Measurements from ENCODE around the gene LONRF3. TPM values are rescaled to one million over a fixed set of nuclear protein-coding genes. Genes with fewer than 3 reads are reported as not detected.

LONRF3 gene
- total and polyA plus RNA-seq, 2 of the 8 experiments (the other 6 are each of a cell fraction or from before 2014, with no cell fraction given): 0.11 TPM; not detected in 1

- WGBS, 2 experiments (ENCODE audit: extremely low coverage in 1 of 2, insufficient coverage in 1 of 2, insufficient read length in 1 of 2, insufficient replicate concordance in 2 of 2, low coverage in 1 of 2, low lambda C conversion rate in 2 of 2, missing lambda C conversion rate in 1 of 2): 72% methylated on average over 2 of the region's 2 CpGs; no CpG with 5 or more reads in 1 of the 2 experiments
- Histone ChIP-seq H3K27me3 (replicated peaks in 1 of 4; ENCODE audit: control insufficient read depth in 3 of 4, extremely low read depth in 1 of 4, insufficient read depth in 3 of 4, low read length in 3 of 4) (peaks cover 8 to 30% (median 18%) of the 10 kb centered on the region in 4 experiments), H3K4me1 (replicated peaks in 1 of 4; ENCODE audit: control insufficient read depth in 3 of 4, insufficient read depth in 4 of 4, low read length in 3 of 4) (no peaks in the 10 kb centered on the region), H3K27ac (ENCODE audit: low read depth, low read length) (no peak overlapping the region), H4K91ac (replicated peaks; ENCODE audit: insufficient read length, low read length) (no peak overlapping the region), H2BK20ac (ENCODE audit: low read length) (no peak overlapping the region), H3K56ac (replicated peaks; ENCODE audit: insufficient read length, low read depth, low read length) (no peak overlapping the region), H3K18ac (ENCODE audit: extremely low read depth, low read length) (no peak overlapping the region), H2AK5ac (ENCODE audit: low read depth, low read length) (no peak overlapping the region), H2BK5ac (ENCODE audit: low read depth, low read length) (no peak overlapping the region), H4K20me1 (replicated peaks in 1 of 2; ENCODE audit: control insufficient read depth in 1 of 2, insufficient read depth in 2 of 2, low read length in 2 of 2) (no peaks in the 10 kb centered on the region), H3K79me2 (ENCODE audit: control insufficient read depth in 1 of 2, insufficient read depth in 2 of 2, low read length in 2 of 2) (no peaks in the 10 kb centered on the region), H2BK120ac (replicated peaks; ENCODE audit: low read depth, low read length) (no peak overlapping the region), H3K14ac (ENCODE audit: insufficient read length) (no peak overlapping the region), H2BK12ac (ENCODE audit: low read depth, low read length) (no peak overlapping the region), H3K36me3 (ENCODE audit: control insufficient read depth in 2 of 4, insufficient read depth in 4 of 4, low read length in 3 of 4) (no peaks in the 10 kb centered on the region), H3K4me3 (ENCODE audit: extremely low read depth in 1 of 4, insufficient read depth in 2 of 4, low read depth in 3 of 4, low read length in 4 of 4) (no peak overlapping the region), H3K23me2 (ENCODE audit: low read depth, low read length) (no peaks in the 10 kb centered on the region), H3K9ac (replicated peaks in 1 of 4; ENCODE audit: extremely low read depth in 1 of 4, low read depth in 3 of 4, low read length in 3 of 4) (no peak overlapping the region), H3K79me1 (ENCODE audit: low read depth, low read length) (no peaks in the 10 kb centered on the region), H3K9me3 (ENCODE audit: insufficient read depth in 2 of 2, low read depth in 1 of 2, low read length in 1 of 2) (no peaks in the 10 kb centered on the region), H3K23ac (ENCODE audit: insufficient read length) (no peak overlapping the region), H3K4ac (replicated peaks; ENCODE audit: insufficient read length, low read depth, low read length) (no peak overlapping the region), H2BK15ac (ENCODE audit: low read length) (no peak overlapping the region), H4K8ac (ENCODE audit: extremely low read depth, insufficient read depth, low read length) (no peak overlapping the region), H2AFZ (ENCODE audit: low read length) (no peak overlapping the region), H4K5ac (ENCODE audit: insufficient read length, low read depth, low read length) (no peak overlapping the region), H3K4me2 (ENCODE audit: insufficient read depth in 1 of 2, low read depth in 2 of 2, low read length in 2 of 2) (no peak overlapping the region)
- DNase-seq (ENCODE audit: low read depth in 1 of 2, low spot score in 2 of 2) (no peak), FAIRE-seq (no peak)
- CTCF ChIA-PET (ENCODE audit: partially characterized antibody): no interaction called here
- TF ChIP-seq RXRA (IDR thresholded peaks at IDR 0.05; ENCODE audit: insufficient read depth, low read depth, low read length) (no peak), ATF3 (IDR thresholded peaks at IDR 0.05; ENCODE audit: insufficient read depth, low read depth, low read length) (no peak), JUND (IDR thresholded peaks at IDR 0.05; ENCODE audit: low read length) (no peak), CHD2 (IDR thresholded peaks at IDR 0.05; ENCODE audit: low read length) (no peak), NANOG (IDR thresholded peaks at IDR 0.05; ENCODE audit: insufficient read depth, low read depth, low read length, poor library complexity, severe bottlenecking) (no peak), SRF (IDR thresholded peaks at IDR 0.05; ENCODE audit: low read depth, low read length) (no peak), SIRT6 (IDR thresholded peaks at IDR 0.05; ENCODE audit: low read length) (no peak), SUZ12 (IDR thresholded peaks at IDR 0.05; ENCODE audit: low read length) (no peak), EP300 (IDR thresholded peaks at IDR 0.05; ENCODE audit: borderline replicate concordance in 1 of 2, low read depth in 2 of 2, low read length in 2 of 2) (no peak), GABPA (IDR thresholded peaks at IDR 0.05; ENCODE audit: borderline replicate concordance, insufficient read depth, low read length) (no peak)
- POLR2A ChIA-PET (ENCODE audit: partially characterized antibody): no interaction called here
These were observed 11.3 kb upstream of the LONRF3 start for GRCh38 chrX:118963159-118963558.
